Ovary (tissue), 3 donors: ENCODE results near the gene LEAP2.

Source experiments
- EP300 ChIP-seq: sonication (generic); formaldehyde crosslinking; IDR thresholded peaks from one replicate; pipeline ENCODE4 v1.6.1; 2017; ENCODE audit warnings: antibody characterized with exemption
- TF ChIP-seq, protein P1 (sequence below), 3 donors: fragments of 450-650 bp in 2 of 3; fragments of 200-600 bp in 1 of 3; IDR thresholded peaks; one replicate each; pipeline versions ENCODE4 v1.5.1 to v1.8.0; 2016 to 2022; ENCODE audit warnings: antibody characterized with exemption in 3 of 3, mild to moderate bottlenecking in 1 of 3
- donor health status: DM: no; HTN: no; CAD: no.

DNA sequence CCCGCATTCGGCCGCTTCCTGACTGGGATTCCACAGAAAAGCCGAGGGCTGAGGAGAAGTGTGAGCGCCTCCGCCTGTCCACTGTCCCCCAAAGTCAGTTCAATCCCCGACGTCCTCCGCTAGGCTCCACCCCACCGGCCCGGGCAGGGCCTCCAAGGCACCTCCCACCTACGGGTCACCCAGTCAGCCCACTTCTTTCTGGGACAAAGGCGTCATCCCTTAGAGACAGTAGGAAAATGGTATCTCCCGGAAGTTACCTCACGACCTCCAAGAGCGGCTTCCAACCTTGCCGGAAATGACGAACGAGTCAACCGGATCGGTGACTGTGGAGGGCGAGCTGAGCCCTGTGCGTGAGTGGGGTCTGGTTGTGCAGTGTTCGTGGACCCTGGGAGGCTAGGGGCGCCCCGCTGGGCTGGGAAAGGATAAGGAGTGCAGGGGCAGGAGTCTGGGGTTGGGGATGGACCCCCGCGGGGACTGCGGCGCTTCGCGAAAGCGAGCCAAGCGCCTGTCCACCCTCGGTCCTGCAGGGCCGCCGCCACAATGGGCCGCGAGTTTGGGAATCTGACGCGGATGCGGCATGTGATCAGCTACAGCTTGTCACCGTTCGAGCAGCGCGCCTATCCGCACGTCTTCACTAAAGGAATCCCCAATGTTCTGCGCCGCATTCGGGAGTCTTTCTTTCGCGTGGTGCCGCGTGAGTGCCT is 7.0 kb upstream of the LEAP2 start, which contains the start of the genes GDF9 and UQCRQ:
- TF ChIP-seq EP300: peak; percentile 58
- TF ChIP-seq, protein P1, sequence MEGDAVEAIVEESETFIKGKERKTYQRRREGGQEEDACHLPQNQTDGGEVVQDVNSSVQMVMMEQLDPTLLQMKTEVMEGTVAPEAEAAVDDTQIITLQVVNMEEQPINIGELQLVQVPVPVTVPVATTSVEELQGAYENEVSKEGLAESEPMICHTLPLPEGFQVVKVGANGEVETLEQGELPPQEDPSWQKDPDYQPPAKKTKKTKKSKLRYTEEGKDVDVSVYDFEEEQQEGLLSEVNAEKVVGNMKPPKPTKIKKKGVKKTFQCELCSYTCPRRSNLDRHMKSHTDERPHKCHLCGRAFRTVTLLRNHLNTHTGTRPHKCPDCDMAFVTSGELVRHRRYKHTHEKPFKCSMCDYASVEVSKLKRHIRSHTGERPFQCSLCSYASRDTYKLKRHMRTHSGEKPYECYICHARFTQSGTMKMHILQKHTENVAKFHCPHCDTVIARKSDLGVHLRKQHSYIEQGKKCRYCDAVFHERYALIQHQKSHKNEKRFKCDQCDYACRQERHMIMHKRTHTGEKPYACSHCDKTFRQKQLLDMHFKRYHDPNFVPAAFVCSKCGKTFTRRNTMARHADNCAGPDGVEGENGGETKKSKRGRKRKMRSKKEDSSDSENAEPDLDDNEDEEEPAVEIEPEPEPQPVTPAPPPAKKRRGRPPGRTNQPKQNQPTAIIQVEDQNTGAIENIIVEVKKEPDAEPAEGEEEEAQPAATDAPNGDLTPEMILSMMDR (IDR thresholded peaks at IDR 0.05): no peak
